LNCAP (cell line): ENCODE data around the gene TMEM150C.

Source experiments
- TF ChIP-seq, protein P1 (sequence below): fragments of 450-650 bp; IDR thresholded peaks from 2 replicates; pipeline ENCODE4 v1.5.1; 2017; ENCODE audit warnings: mild to moderate bottlenecking

TMEM150C gene

GRCh38 chr4:82522472-82522871 lies 39.3 kb downstream of the TMEM150C start:
- TF ChIP-seq, protein P1, sequence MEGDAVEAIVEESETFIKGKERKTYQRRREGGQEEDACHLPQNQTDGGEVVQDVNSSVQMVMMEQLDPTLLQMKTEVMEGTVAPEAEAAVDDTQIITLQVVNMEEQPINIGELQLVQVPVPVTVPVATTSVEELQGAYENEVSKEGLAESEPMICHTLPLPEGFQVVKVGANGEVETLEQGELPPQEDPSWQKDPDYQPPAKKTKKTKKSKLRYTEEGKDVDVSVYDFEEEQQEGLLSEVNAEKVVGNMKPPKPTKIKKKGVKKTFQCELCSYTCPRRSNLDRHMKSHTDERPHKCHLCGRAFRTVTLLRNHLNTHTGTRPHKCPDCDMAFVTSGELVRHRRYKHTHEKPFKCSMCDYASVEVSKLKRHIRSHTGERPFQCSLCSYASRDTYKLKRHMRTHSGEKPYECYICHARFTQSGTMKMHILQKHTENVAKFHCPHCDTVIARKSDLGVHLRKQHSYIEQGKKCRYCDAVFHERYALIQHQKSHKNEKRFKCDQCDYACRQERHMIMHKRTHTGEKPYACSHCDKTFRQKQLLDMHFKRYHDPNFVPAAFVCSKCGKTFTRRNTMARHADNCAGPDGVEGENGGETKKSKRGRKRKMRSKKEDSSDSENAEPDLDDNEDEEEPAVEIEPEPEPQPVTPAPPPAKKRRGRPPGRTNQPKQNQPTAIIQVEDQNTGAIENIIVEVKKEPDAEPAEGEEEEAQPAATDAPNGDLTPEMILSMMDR: no peak

DNA sequence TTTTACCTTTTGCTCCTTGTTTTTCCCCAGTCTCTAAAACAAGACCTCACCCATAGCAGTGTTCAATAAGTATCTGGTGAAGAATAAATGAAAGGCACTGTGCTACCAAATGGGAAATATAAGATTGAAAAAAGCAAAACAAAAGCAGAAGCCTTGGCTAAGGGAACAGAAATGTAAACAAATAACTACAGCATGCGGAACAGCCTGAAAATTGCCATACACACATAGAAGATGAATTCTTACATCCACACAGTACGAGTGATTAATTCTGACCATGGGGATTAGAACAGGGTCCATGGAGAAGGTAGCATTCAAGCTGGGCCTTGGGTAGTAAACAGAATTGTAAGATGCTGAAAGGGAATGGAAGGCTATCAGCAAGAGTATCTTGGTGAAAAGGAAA lies 40.5 kb downstream of the TMEM150C start:
- TF ChIP-seq, protein P1: no peak

GRCh38 chr4:82519776-82520175 lies 42.0 kb downstream of the TMEM150C start:
- TF ChIP-seq, protein P1: no peak

DNA sequence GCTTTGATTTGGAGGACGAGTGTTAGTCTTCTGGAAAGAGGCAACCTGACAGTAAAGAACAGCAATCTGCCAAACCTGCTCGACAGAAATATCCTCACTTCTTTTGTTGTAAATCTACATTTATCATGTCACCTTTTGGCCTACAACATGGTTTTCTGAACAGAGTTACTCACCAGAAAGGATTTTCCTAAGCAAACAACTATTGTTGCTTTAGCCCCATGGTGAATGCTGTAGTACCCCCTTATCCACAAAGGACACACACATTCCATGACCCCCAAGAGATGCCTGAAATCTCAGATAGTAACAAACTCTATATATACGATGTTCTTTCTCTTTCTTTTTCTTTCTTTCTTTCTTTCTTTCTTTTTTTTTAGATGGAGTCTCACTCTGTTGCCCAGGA lies 42.7 kb downstream of the TMEM150C start:
- TF ChIP-seq, protein P1: no peak

DNA sequence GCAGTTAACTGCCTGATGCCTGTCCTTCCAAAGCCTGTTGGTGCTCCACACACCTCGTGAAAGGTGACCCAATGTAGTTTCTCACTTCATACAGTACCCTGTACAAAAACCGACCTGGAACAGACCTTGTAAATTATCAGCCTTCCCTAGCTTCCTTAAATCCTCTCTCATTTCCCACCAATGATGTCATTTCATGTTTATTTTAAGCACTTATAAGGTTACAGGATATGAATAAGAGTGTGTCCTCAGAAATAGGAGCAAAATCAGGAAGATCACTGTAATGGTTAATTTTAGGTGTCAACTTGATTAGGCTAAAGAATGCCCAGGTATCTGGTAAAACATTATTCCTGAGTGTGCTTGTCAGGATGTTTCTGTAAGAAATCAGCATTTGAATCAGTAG lies 44.7 kb downstream of the TMEM150C start:
- TF ChIP-seq, protein P1: no peak

- TF ChIP-seq, protein P1: no peak
These were observed 46.1 kb downstream of the TMEM150C start for GRCh38 chr4:82515705-82516104.

GRCh38 chr4:82513382-82513781 lies 48.4 kb downstream of the TMEM150C start:
- TF ChIP-seq, protein P1: no peak

- TF ChIP-seq, protein P1: no peak
These were observed 51.6 kb downstream of the TMEM150C start for GRCh38 chr4:82510216-82510615.
